Pancreas (tissue), 10 donors: ENCODE results near the gene KCNC2. TPM values are rescaled to one million over a fixed set of nuclear protein-coding genes. Genes with fewer than 3 reads are reported as not detected.

Source experiments
- ATAC-seq, 4 donors: fragments of 200-7000 bp; cut with Tn5 transposase; one replicate each; pipeline versions ENCODE4 v1.8.0 to v1.9.1; 2020; ENCODE audit warnings: mild to moderate bottlenecking in 4 of 4, moderate library complexity in 4 of 4
- DNase-seq, 6 donors: peaks; one replicate each; pipeline ENCODE4 v3.0.0-alpha.2; 2020
- FAIRE-seq: peaks from 2 replicates; lab custom pipeline; 2012; peaks lifted over from hg19 to GRCh38; lab: Jason Lieb, UNC
- H3K27ac ChIP-seq, 4 donors: fragments of 200-600 bp; sonication (generic); 1 replicate in 3 of 4; 2 replicates in 1 of 4; pipeline versions ENCODE4 v1.5.0 to v1.8.0; 2020
- H3K27me3 ChIP-seq, 4 donors: fragments of 200-600 bp; one replicate each; pipeline ENCODE4 v1.8.0; 2021
- H3K36me3 ChIP-seq, 3 donors: fragments of 200-600 bp; sonication (generic) in 1 of 3; one replicate each; pipeline versions ENCODE4 v1.5.0 to v1.8.0; 2020 to 2021
- H3K4me1 ChIP-seq, 3 donors: fragments of 200-600 bp; one replicate each; pipeline ENCODE4 v1.8.0; 2021
- H3K4me3 ChIP-seq, 4 donors: fragments of 200-600 bp; sonication (generic) in 2 of 4; one replicate each; pipeline versions ENCODE4 v1.5.0 to v1.8.0; 2020 to 2021
- H3K9me3 ChIP-seq, 4 donors: fragments of 200-600 bp; one replicate each; pipeline ENCODE4 v1.8.0; 2021
- CTCF ChIP-seq, 4 donors: fragments of 200-600 bp; sonication (generic) in 3 of 4; IDR thresholded peaks; one replicate each; pipeline versions ENCODE4 v1.5.0 to v1.8.0; 2021; ENCODE audit warnings: antibody characterized with exemption in 4 of 4
- WGBS, 2 donors: extraction: QIAGEN DNeasy Blood & Tissue Kit; methylation state at CpG; one replicate each; pipeline ENCODE4 v1.1.7; 2013; 5-methylcytosine and 5-hydroxymethylcytosine counted together
- intact Hi-C, 3 donors: fragments of 100-400 bp; cut with DNase I; formaldehyde crosslinking; loops; one replicate each; pipeline versions ENCODE4 v1.11.1 to v1.14.2; 2022
- polyA plus RNA-seq, 2 donors: library from polyadenylated mRNA; stranded (reverse); fragments of 200-250 nt; gene quantifications; one replicate each; pipeline ENCODE4 v1.2.3, GENCODE V29; 2013
- total RNA-seq, 6 donors: library from RNA; stranded (reverse); fragmentation: NEBNext Ultra II Directional in 4 of 6; extraction: Animal tissue kit (Norgen Biotek cat#: 25700) in 4 of 6; gene quantifications; one replicate each; pipeline versions ENCODE4 v1.2.1 to v1.2.4, GENCODE V29; 2021 to 2023
- donor health status: healthy with polysubstance abuse.
- donor health status: DM: no; HTN: no; CAD: no; lungs with moderate emphysema.
- donor health status: DM: no; HTN: no; CAD: no.
- donor health status: control.
- donor health status: control.
- donor health status: Bipolar disorder and iron deficiency.
- donor health status: DM: yes; HTN: yes; CAD: no.
- donor health status: DM: no; HTN: no; CAD: no.
- donor health status: DM: no; HTN: no; CAD: no.
- donor health status: DM: yes; HTN: yes; CAD: no.

KCNC2 gene
- total and polyA plus RNA-seq, 8 donors = 0.06 to 0.19 (median 0.09) TPM; not detected in 3

GRCh38 chr12:75155962-75156361 lies 53.7 kb downstream of the KCNC2 start:
- Histone ChIP-seq H3K4me3 (no peak overlapping the region), H3K36me3 (no peaks in the 10 kb centered on the region), H3K27me3 (no peaks in the 10 kb centered on the region), H3K27ac (no peak overlapping the region), H3K4me1 (no peaks in the 10 kb centered on the region), H3K9me3 (no peaks in the 10 kb centered on the region)
- 19 to 39% methylated on average over 2 of the region's 2 CpGs for WGBS, 2 donors
- DNase-seq = no peak
- intact Hi-C loops = no loop called here
- FAIRE-seq = no peak
- no peak for TF ChIP-seq CTCF (IDR thresholded peaks at IDR 0.05)
- no peak for ATAC-seq

- ATAC-seq (no peak), DNase-seq (no peak), FAIRE-seq (no peak)
- TF ChIP-seq CTCF (IDR thresholded peaks at IDR 0.05) = no peak
- no peak overlapping the region for H3K4me3 ChIP-seq
- intact Hi-C loops = no loop called here
- no peaks in the 10 kb centered on the region for H3K4me1 ChIP-seq
- 45 to 70% methylated on average over 1 of the region's 1 CpG for WGBS, 2 donors
- H3K27me3 ChIP-seq = no peaks in the 10 kb centered on the region
- H3K9me3 ChIP-seq = no peaks in the 10 kb centered on the region
- H3K36me3 ChIP-seq = no peaks in the 10 kb centered on the region
- H3K27ac ChIP-seq = no peak overlapping the region
These were observed 55.3 kb downstream of the KCNC2 start for GRCh38 chr12:75154388-75154787.

GRCh38 chr12:75139196-75139595 lies 70.4 kb downstream of the KCNC2 start:
- Histone ChIP-seq H3K9me3 (no peaks in the 10 kb centered on the region), H3K4me1 (no peaks in the 10 kb centered on the region), H3K4me3 (no peak overlapping the region), H3K27me3 (no peaks in the 10 kb centered on the region), H3K27ac (no peak overlapping the region), H3K36me3 (no peaks in the 10 kb centered on the region)
- no peak for TF ChIP-seq CTCF (IDR thresholded peaks at IDR 0.05)
- DNase-seq = no peak
- no peak for FAIRE-seq
- intact Hi-C loops = no loop called here
- WGBS, 2 donors = 70 to 77% methylated on average over 5 of the region's 5 CpGs
- ATAC-seq = no peak

- intact Hi-C loops = no loop called here
- Histone ChIP-seq H3K36me3 (no peaks in the 10 kb centered on the region), H3K4me1 (no peaks in the 10 kb centered on the region), H3K4me3 (no peak overlapping the region), H3K27ac (no peak overlapping the region), H3K9me3 (no peaks in the 10 kb centered on the region), H3K27me3 (no peaks in the 10 kb centered on the region)
- no peak for FAIRE-seq
- no peak for TF ChIP-seq CTCF (IDR thresholded peaks at IDR 0.05)
- no peak for ATAC-seq
- no peak for DNase-seq
These were observed 71.7 kb downstream of the KCNC2 start for GRCh38 chr12:75137896-75138295.

- 3 to 11% methylated on average over 1 of the region's 1 CpG for WGBS, 2 donors
- Histone ChIP-seq H3K27ac (no peak overlapping the region), H3K4me1 (no peaks in the 10 kb centered on the region), H3K4me3 (no peak overlapping the region), H3K9me3 (no peaks in the 10 kb centered on the region), H3K27me3 (no peaks in the 10 kb centered on the region), H3K36me3 (no peaks in the 10 kb centered on the region)
- ATAC-seq = no peak
- no peak for TF ChIP-seq CTCF (IDR thresholded peaks at IDR 0.05)
- intact Hi-C loops = no loop called here
- no peak for DNase-seq
- no peak for FAIRE-seq
These were observed 74.6 kb downstream of the KCNC2 start for GRCh38 chr12:75135026-75135425.
